ENCODE results near the gene ZNF611. TPM values are rescaled to one million over a fixed set of nuclear protein-coding genes. Genes with fewer than 3 reads are reported as not detected.
"Not testable (repeated sequence)": the region's sequence is repeated elsewhere in the genome, so short reads cannot be mapped to it uniquely, and the experiment has no call there.

ZNF611 gene
- total RNA-seq (2014; rRNA removed; shearing (Covaris generic)) = 7.7 and 8.4 TPM in 2 replicates

DNA sequence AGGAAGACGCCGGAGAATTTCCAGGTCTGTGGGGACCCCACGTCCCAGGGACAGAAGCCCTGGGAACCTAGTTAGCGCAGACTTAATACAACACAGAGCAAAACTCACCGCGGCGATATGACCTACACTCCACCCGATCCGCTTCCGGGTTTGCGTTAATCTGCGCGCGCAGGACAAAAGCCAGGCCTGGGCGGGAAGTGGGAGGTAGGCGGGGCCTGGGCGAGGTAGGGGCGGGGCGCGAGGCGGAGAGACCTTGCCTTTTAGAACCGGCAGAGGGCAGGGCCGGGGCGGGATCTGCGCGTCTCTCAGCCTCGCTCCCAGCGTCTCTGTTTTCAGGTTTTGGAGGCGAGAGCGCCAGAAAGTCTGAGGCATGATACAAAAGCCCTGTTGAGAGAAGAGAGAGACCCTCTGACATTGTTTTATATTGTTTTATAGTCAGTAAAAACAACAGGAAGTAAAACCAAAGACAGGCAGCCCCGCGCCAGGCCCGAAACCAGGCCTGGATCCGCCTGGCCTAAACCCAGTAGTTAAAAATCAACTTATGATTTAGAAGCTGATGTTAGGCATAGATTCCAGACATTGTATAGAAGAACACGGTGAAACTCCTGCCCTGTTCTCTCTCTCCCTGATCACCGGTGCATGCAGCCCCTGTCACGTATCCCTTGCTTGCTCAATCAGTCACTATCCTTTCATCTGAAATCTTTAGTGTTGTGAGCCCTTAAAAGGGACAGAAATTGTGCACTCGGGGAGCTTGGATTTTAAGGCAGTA lies at the start of gene ZNF611:
Gene ZNF611 (minus strand): TSS at position 152 of the 769 bp plus-strand sequence. CDS start 19,150 bp downstream, outside the sequence.
- DNase-seq (ENCODE audit: low read depth) = peak; percentile 94

DNA sequence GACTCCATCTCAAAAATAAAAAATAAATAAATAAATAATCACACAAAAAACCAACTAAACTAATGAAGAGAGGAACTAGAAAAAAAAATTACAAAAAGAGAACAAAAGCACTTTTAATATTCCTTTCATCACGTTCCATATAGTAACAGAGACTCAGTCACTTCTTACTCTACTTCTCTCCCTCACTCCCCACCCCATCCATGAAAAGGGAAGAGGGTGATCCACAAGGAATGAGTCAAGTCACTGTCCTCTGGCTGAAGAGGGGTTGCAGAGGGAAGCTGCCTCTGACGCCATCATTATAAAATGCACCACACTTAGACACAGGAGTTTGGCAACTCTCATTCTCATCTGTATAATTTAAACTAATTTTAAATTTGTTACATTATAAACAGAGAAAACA lies 48.0 kb upstream of the ZNF611 start:
- not testable (repeated sequence) for DNase-seq (ENCODE audit: low read depth)

DNA sequence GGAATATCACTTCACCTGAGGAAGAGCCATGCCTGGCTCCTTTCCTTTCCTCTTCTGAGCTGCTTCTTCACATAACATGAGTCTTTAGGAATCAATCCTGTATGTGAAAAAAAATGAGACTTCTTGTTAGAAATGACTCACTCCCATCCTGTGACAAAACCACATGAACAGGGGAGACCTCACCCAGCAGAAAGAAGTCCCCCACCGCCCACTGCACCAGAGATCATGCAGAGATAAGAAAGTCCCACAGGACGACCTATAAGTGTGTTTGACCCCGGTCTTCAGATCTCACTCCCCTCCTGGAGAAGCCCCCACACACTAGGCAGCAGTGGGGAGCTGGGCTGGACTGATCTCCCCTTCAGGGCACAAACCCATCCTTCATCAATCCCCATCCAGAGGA lies 44.0 kb upstream of the ZNF611 start:
- no peak for DNase-seq (ENCODE audit: low read depth)

DNA sequence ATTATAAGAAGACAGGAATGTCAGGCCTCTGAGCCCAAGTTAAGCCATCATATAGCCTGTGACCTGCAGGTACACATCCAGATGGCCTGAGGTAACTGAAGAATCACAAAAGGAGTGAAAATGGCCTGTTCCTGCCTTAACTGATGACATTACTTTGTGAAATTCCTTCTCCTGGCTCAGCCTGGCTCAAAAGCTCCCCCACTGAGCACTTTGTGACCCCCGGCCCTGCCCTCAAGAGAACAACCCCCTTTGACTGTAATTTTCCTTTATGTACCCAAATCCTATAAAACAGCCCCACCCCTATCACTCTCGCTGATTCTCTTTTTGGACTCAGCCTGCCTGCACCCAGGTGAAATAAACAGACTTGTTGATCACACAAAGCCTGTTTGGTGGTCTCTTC lies 21.6 kb upstream of the ZNF611 start:
- DNase-seq (ENCODE audit: low read depth) = not testable (repeated sequence)

DNA sequence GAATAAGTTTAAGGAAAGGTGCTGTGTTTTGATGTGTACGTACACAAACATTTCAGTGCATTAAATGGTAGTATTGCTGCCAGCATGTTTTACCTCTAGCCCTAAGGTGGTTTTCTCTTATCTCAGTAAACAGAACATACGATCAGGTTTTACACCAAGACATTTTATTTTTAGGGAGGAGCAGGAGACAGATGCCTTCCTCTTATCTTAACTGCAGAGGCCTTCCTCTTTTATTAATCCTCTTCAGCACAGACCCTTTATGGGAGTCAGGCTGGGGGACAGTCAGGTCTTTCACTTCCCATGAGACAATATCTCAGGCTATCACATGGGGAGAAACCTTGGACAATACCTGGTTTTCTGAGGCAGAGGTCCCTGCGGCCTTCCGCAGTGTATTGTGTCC lies 14.9 kb upstream of the ZNF611 start:
- DNase-seq (ENCODE audit: low read depth) = no peak

DNA sequence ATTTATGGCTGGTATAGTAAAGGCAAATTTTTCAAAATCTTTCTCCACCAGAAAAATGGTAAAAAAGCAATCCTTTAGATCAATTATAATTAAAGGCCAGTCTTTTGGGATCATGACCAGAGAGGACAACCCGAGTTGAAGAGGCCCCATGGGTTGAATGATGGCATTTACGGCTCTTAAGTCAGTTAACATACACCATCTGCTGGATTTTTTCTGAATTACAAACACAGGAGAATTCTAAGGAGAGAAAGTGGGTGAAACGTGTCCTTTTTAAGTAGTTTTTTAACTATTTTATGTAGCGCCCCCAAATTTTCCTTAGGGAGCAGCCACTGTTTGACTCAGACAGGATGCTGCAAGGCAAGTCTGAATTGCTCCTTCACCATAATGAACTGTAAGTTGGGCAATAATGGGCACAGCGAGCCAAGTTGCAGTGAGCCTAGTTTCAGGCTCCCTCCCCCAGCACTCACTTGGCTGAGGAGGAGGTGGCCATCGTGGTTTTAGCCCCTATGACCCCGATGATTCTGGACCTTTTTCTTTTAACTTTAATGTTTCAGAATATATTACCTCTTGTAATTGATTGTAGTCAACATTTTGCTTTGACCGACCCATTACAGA lies 13.6 kb upstream of the ZNF611 start:
- DNase-seq (ENCODE audit: low read depth) = peak; percentile 61

DNA sequence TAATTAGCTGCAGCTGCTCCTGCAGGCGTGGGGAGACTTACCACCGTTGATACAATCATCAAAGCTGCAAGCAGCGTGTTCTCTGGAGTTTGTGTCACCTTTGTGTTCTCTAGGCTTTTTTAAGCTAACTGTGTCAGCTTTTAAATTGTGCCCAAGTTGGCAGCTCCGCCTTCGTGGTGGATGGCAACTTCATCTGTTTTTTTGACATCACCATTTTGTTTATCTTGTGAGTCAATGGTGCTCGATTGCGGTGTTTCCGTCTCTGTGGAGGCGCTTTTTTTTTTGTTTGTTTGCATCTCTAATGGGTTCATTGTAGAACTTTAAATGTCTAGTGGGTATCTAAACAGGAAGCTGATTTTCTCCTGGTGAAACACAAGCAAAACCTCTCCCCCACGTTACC lies 11.1 kb upstream of the ZNF611 start:
- peak; percentile 53 for DNase-seq (ENCODE audit: low read depth)

DNA sequence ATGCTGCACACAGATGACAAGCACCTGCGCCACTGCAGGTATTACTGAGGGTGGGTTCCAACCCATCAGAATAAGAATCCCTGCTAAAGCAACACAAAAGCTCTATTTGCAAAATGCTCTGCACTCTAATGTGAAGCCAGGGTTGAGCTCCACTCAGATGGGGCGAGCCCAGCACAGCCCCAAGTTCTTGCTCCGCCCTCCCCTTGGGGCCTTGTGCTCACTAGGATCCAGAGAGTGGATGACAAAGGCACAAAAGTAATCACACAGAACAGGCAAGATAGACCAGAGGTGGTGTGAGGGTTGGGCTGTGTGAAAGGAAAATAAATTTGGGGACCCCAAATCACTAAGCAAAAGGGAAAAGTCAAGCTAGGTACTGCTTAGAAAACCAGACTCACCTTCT lies 8.2 kb upstream of the ZNF611 start:
- no peak for DNase-seq (ENCODE audit: low read depth)

DNA sequence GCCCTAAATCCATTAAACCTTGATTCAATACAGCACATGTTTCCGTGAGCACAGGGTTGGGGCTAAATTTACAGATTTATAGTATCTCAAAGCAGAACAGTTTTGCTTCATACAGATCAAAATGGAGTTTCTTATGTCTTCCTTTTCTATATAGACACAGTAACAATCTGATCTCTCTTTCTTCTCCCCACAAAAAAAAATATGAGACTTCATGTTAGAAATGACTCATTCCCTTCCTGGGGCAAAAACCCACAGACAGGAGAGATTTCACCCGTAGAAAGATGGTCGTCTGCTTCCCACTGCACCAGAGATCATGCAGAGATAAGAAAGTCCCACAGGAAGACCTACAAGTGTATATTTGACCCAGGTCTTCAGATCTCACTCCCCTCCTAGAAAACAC lies 7.7 kb upstream of the ZNF611 start:
- DNase-seq (ENCODE audit: low read depth) = peak; percentile 73

DNA sequence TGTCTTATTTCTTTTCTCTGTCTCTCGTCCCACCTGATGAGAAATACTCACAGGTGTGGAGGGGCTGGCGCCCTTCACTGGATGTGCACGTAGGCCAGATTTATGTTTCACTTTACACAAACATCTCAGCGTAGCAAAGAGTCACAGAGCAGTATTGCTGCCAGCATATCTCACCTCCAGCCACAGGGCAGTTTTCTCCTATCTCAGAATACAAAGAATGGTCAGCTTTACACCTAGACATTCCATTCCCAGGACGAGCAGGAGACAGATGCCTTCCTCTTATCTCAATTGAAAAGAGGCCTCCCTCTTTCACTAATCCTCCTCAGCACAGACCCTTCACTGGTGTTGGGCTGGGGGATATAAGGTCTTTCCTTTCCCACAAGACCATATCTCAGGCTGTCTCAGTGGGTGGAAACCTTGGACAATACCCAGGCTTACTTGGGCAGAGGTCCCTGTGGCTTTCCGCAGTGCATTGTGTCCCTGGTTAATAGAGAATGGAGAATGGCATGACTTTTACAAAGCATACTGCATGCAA lies 7.2 kb upstream of the ZNF611 start:
- no peak for DNase-seq (ENCODE audit: low read depth)

DNA sequence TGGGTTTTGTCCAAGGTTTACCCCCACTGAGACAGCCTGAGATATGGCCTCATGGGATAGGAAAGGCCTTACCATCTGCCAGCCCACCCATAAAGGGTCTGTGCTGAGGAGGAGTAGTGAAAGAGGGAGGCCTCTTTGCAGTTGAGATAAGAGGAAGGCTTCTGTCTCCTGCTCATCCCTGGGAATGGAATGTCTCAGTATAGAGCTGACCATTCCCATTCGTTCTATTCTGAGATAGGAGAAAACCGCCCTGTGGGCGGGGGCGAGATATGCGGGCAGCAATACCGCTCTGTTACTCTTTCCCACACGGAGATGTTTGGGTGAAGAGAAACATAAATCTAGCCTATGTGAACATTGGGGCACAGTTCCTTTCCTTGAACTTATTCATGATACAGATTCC lies 6.5 kb upstream of the ZNF611 start:
- DNase-seq (ENCODE audit: low read depth) = not testable (repeated sequence)

DNA sequence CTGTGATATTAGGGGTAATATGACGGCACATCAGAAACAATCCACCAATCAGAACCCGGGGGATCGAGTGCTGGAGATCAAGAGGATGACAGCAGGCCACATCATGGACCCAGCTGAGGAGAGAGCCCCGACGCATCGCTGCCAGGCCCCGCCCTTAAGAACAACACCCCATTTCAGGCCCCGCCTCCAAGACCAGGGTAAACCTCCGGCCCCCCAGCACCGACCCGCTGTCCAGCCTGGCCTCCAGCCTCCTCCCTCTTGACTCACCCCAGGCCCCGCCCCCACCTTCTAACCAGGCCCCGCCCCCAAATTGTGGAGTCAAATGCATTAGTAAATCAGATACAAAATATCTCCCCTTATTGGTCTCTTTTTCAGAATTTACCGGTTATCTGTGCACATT lies 4.7 kb upstream of the ZNF611 start:
- no peak for DNase-seq (ENCODE audit: low read depth)

DNA sequence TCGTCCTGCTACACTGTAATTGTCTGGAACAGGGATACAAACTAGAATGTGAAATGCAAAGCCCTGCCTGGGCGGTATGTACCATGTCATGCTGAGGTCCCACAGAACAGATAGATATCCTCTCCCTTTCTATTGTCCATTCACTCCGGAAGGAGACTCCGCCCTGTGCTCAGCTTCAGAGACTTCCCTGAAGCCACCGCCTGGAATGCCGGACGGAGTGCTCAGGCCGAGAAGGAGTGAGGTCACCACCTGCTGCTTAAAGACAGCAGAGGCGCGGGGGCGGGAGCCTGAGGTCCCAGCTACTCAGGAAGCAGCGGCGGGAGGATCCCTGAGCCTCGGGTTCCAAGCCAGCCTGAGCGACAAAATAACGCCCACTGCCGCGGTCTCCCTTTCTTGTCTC lies 890 bp upstream of the ZNF611 start:
- DNase-seq (ENCODE audit: low read depth) = peak; percentile 88

DNA sequence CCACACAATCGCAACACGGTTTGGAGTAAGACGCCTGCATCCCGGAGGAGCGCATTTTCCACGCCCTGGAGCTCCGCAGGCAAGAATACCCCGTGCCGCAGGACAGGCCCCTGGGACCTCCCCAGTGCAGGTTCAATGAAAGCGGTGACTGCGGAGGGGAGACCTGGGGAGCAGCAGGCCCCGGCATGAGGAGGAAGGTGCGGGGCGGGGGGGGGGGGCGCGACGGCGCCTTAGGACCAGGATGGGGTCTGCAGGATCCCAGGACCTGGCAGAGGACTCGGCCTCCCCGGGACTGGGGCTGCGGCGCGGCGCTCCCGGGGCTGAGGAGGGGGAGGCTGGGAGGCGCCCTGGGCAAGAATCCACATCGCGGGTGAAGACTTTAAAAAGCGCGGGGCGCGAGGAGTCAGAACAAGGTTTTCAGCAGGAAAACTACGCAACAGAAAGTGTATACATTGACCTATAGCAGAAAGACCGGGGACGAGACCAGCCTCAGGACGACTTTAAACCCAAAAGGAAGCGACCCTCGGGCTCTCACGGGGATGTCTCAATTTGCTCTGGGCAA lies 432 bp downstream of the ZNF611 start:
- peak; percentile 8 for DNase-seq (ENCODE audit: low read depth)

DNA sequence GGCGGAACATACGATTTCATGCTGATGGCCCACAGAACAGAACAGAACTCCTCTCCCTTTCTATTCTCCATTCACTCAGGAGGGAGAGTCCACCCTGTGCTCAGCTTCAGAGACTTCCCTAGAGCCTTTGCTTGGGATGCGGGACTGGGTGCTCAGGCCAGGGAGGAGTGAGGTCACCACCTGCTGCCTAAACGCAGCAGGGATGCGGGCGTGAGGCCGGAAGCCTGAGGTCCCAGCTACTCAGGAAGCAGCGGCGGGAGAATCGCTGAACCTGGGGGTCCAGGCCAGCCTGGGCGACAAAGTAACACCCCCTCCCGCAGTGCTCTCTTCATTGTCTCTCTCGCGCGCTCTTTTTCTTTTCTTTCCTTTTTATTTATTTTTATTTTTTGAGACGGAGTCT lies 8.8 kb downstream of the ZNF611 start:
- DNase-seq (ENCODE audit: low read depth) = not testable (repeated sequence)

DNA sequence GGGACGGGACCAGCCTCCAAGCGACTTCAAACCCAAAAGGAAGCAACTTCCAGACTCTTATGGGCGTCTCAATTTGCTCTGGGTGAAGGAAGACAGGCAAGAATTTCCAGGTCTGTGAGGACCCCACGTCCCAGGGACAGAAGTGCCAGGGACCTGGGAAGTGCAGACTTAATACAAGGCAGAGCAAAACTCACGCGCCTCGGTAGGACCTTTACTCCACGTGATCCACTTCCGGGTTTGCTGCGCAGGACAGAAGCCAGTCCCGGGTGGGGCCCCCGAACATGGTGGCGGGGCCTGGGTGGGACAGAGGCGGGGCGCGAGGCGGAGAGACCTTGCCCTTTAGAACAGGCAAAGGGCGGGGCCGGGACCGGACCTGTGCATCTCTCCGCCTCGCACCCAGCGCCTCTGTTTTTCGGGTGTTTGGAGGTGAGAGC lies 9.3 kb downstream of the ZNF611 start:
- DNase-seq (ENCODE audit: low read depth) = no peak

DNA sequence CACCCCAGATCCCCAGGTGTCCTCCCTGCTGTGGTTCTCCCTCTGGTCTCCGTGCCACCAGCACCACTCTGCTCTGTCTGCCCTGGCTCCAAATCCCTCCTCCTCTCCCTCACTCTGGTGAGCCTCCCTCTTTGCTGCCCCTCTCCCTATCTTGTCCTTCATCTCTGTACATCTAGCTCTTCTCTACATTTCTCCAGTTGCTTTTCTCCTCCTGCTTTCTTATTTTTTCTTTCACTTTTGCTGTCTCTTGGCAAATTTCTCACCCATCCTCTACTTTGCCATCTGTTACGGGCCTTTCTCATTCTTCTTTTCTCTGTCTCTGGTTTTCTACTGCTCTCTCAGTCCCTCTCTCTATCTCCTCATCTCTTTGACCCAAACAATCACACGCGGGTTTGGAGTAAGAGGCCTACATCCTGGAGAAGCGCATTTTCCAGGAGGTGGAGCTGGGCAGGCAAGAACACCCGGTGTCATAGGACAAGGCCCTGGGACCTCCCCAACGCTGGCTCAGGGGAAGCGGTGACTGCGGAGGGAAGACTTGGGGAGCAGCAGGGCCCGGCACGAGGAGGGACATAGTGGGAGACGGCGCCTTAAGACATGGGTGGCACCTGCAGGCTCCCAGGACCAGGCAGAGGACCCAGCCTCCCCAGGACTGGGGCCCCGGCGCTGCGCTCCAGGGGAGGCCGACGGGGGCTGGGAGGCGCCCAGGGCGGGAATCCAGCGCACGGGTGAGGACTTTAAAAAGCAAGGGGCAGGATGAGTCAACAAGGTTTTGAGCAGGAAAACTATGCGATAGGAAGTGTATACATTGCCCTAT lies 9.9 kb downstream of the ZNF611 start:
- DNase-seq (ENCODE audit: low read depth) = no peak

DNA sequence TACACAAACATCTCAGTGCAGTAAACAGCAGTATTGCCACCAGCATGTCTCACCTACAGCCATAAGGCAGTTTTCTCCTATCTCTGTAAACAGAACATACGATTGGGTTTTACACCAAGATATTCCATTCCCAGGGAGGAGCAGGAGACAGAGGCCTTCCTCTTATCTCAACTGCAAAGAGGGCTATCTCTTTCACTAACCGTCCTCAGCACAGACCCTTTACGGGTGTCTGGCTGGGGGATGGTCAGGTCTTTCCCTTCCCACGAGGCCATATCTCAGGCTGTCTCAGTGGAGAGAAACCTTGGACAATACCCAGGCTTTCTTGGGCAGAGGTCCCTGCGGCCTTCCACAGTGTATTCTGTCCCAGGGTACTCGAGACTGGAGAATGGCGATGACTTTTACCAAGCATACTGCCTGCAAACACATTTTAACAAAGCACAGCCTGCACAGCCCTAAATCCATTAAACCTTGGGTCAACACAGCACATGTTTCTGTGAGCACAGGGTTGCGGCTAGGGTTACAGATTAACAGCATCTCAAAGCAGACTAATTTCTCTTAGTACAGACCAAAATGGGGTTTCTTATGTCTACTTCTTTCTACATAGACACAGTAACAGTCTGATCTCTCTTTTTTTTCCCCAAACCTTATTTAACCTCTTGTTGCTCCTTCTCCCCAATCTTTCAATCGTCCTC lies 10.8 kb downstream of the ZNF611 start:
- not testable (repeated sequence) for DNase-seq (ENCODE audit: low read depth)

DNA sequence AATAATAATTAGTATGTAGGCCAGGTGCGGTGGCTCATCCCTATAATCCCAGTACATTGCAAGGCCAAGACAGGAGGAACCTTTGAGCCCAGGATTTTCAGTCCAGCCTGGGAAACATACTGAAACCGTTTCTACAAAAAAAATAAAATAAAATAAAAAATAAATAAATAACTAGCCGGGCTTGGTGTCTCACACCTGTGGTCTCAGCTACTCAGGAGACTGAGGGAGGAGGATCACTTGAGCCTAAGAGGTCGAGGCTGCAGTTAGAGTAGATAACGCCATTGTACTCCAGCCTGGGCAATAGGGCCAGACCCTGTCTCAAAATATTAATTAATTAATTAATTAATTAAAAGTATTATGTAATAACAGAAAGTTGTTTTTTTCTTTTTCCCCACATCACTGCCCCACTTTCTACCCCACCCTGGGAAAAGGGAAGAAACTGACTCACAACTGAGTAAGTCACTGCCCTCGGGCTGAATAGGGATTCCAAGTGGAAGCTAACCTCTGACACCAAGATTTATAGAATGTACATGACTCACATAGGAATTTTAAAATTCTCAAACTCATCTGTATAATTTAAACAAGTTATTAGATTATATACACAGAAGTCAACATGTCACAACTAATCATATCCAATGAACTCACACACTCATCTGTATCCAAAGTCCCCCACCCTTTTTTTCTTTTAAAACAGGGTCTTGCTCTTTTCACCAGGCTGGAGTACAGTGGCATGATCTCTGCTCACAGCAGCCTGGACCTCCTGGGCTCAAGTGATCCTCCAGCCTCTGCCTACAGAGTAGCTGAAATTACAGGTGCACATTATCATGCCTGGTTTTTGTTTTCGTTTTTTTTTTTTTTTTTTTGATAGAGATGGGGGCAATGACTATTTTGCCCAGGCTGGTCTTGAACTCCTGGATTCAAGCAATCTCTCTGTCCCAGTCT lies 12.5 kb downstream of the ZNF611 start:
- peak; percentile 96 for DNase-seq (ENCODE audit: low read depth)

DNA sequence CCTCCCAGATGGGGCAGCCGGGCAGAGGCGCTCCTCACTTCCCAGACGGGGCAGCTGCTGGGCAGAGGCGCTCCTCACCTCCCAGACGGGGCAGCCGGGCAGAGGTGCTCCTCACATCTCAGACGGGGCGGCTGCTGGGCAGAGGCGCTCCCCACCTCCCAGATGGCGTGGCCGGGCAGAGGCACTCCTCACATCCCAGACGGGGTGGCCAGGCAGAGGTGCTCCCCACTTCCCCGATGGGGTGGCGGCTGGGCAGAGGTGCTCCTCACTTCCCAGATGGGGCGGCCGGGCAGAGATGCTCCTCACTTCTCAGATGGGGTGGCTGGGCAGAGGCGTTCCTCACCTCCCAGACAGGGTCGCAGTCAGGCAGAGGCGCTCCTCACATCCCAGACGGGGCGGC lies 14.3 kb downstream of the ZNF611 start:
- DNase-seq (ENCODE audit: low read depth) = not testable (repeated sequence)

Data from RPMI7951 (cell line).